ENCODE measurements around the gene MMP14.
"Not testable (repeated sequence)": the region's sequence is repeated elsewhere in the genome, so short reads cannot be mapped to it uniquely, and the experiment has no call there.

The MMP14 gene

DNA sequence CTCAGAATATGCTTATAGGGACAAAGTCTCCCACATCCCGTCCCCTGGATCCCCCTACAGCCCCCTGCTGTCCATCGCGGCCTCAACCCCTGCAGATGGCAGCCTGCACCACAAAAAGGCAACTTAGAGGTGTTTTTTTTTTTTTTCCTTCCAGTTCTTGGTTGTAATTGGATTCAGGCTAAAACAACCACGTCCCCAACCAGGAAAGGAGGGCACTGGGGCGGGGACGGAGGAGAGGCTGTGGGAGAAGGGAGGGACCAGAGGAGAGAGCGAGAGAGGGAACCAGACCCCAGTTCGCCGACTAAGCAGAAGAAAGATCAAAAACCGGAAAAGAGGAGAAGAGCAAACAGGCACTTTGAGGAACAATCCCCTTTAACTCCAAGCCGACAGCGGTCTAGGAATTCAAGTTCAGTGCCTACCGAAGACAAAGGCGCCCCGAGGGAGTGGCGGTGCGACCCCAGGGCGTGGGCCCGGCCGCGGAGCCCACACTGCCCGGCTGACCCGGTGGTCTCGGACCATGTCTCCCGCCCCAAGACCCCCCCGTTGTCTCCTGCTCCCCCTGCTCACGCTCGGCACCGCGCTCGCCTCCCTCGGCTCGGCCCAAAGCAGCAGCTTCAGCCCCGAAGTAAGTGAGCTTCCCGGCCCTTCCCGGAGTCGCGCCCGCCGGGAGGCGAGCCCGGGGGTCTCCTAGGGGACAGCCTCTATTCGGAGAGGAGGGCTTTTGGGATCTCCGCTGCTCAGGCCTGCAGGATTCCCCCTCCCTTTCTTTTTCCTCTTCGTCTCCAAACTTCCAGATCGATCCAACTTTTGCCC lies at the start of gene MMP14:
TSS of gene MMP14 (plus strand) at position 285 of the 813 bp plus-strand sequence. CDS start at position 518, 233 bp downstream.
- H3K9me3 Mint-ChIP-seq = no peaks in the 10 kb centered on the region
- H3K36me3 Mint-ChIP-seq (ENCODE audit: low read depth) = peaks cover 47% of the 10 kb centered on the region
- peak within 1 kb of the TSS; percentile 55 for H3K27ac Mint-ChIP-seq
- peaks cover 19% of the 10 kb centered on the region for H3K4me1 Mint-ChIP-seq (ENCODE audit: low read depth)
- peaks cover 21% of the 10 kb centered on the region for H3K27me3 Mint-ChIP-seq
- peak within 1 kb of the TSS; percentile 67 for H3K4me3 Mint-ChIP-seq
- DNase-seq = no peak

DNA sequence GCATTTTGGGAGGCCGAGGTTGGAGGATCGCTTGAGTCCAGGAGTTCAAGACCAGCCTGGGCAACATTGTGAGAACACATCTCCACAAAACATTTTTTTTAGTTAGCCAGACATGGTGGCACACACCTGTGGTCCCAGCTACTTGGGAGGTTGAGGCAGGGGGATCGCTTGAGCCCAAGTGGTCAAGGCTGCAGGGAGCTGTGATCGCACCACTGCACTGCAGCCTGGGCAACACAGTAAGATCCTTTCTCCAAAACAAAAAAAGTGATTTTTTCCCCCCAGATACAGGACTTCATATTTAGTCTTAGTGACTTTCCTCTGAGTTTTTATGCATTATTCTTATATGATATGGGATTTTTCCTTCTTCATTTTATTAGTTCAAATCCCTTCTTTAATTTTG lies 49.7 kb upstream of the MMP14 start:
- no peaks in the 10 kb centered on the region for H3K9me3 Mint-ChIP-seq
- no peaks in the 10 kb centered on the region for H3K27me3 Mint-ChIP-seq
- H3K4me1 Mint-ChIP-seq (ENCODE audit: low read depth) = peaks cover 5% of the 10 kb centered on the region
- no peak overlapping the region for H3K27ac Mint-ChIP-seq
- no peak overlapping the region for H3K4me3 Mint-ChIP-seq
- DNase-seq = no peak
- H3K36me3 Mint-ChIP-seq (ENCODE audit: low read depth) = no peaks in the 10 kb centered on the region

DNA sequence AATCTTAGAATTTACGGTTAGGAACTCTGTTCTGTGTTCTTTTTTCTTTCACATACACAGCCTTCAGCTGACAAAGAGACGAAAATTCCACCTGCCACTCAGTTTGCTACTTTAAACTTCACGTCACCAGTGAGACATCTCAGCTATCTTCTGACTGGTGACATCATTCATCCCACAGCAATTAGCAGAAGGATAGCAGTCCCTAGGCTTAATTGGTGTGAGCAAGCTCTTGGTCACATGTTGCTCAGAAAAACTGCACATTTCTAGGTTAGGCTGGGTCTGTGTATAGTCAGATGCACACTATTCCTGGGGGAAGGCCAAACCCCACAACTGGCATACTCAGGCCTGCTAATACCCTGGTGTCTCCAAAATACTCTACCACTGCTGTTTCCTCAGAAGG lies 45.1 kb upstream of the MMP14 start:
- H3K36me3 Mint-ChIP-seq (ENCODE audit: low read depth) = no peaks in the 10 kb centered on the region
- no peak overlapping the region for H3K4me3 Mint-ChIP-seq
- H3K27ac Mint-ChIP-seq = no peak overlapping the region
- no peak for DNase-seq
- peaks cover 5% of the 10 kb centered on the region for H3K4me1 Mint-ChIP-seq (ENCODE audit: low read depth)
- peaks cover 6% of the 10 kb centered on the region for H3K27me3 Mint-ChIP-seq
- no peaks in the 10 kb centered on the region for H3K9me3 Mint-ChIP-seq

GRCh38 chr14:22792158-22792557 lies 44.2 kb upstream of the MMP14 start:
- Mint-ChIP-seq H3K4me1 (ENCODE audit: low read depth) (peaks cover 5% of the 10 kb centered on the region), H3K36me3 (ENCODE audit: low read depth) (no peaks in the 10 kb centered on the region), H3K27me3 (peaks cover 10% of the 10 kb centered on the region), H3K9me3 (no peaks in the 10 kb centered on the region), H3K27ac (no peak overlapping the region), H3K4me3 (no peak overlapping the region)
- no peak for DNase-seq

DNA sequence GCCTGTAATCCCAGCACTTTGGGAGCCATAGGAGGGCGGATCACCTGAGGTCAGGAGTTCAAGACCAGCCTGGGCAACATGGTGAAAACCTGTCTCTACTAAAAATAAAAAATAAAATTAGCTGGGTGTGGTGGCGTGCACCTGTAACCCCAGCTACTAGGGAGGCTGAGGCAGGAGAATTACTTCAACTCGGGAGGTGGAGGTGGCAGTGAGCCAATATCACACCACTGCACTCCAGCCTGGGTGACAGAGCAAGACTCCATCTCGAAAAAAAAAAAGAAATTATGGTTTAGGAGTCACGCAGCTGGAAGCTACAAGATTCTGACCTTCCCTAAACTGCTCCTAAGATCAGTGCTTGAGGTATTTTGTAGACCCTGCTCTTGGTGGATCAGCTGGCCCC lies 42.8 kb upstream of the MMP14 start:
- not testable (repeated sequence) for H3K27ac Mint-ChIP-seq; H3K4me3 Mint-ChIP-seq; DNase-seq; H3K36me3 Mint-ChIP-seq (ENCODE audit: low read depth); H3K9me3 Mint-ChIP-seq; H3K4me1 Mint-ChIP-seq (ENCODE audit: low read depth)
- H3K27me3 Mint-ChIP-seq = peaks cover 15% of the 10 kb centered on the region

- no peak for DNase-seq
- Mint-ChIP-seq H3K27me3 (peaks cover 19% of the 10 kb centered on the region), H3K4me1 (ENCODE audit: low read depth) (peaks cover 5% of the 10 kb centered on the region), H3K4me3 (no peak overlapping the region), H3K36me3 (ENCODE audit: low read depth) (no peaks in the 10 kb centered on the region), H3K27ac (no peak overlapping the region), H3K9me3 (no peaks in the 10 kb centered on the region)
Measured at GRCh38 chr14:22793976-22794375, 42.4 kb upstream of the MMP14 start.

GRCh38 chr14:22794551-22794951 lies 41.8 kb upstream of the MMP14 start:
- H3K4me1 Mint-ChIP-seq (ENCODE audit: low read depth) = peaks cover 5% of the 10 kb centered on the region
- no peak overlapping the region for H3K4me3 Mint-ChIP-seq
- H3K27ac Mint-ChIP-seq = no peak overlapping the region

DNA sequence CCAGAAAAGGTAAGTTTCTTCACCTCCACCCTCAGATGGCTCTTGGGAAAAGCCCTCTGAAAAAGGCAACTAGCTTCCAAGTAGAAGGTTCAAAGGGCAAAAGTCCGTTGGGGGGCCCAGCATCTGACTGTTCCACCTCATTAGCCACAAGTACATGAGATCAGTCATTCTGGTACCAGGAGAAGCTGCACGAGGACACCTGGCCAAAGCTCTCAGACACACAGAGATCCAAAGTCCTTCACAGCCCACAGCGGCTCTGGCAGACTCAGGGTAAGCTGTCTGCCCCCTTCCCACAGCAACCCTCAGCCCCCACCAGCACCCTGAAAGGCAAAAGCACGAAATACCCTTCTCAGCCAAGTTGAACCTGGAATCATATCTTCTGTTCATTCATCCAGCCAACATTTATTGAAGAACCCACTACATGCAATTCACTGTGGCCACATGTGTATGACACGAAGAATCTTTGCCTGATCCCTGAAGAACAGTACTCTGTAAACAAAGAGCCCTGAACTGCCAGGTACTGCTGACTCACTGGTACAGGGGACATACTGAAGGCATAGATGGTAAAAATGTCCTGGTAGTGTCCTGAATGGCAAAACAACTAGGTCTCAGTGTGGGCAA lies 40.2 kb upstream of the MMP14 start:
- Mint-ChIP-seq H3K36me3 (ENCODE audit: low read depth) (no peaks in the 10 kb centered on the region), H3K4me1 (ENCODE audit: low read depth) (no peaks in the 10 kb centered on the region), H3K27me3 (peaks cover 31% of the 10 kb centered on the region), H3K4me3 (no peak overlapping the region), H3K9me3 (no peaks in the 10 kb centered on the region), H3K27ac (no peak overlapping the region)
- DNase-seq = no peak

More at GRCh38 chr14:22794551-22794951, 41.8 kb upstream of the MMP14 start:
- DNase-seq = no peak
- Mint-ChIP-seq H3K27me3 (peaks cover 22% of the 10 kb centered on the region), H3K36me3 (ENCODE audit: low read depth) (no peaks in the 10 kb centered on the region), H3K9me3 (no peaks in the 10 kb centered on the region)

DNA sequence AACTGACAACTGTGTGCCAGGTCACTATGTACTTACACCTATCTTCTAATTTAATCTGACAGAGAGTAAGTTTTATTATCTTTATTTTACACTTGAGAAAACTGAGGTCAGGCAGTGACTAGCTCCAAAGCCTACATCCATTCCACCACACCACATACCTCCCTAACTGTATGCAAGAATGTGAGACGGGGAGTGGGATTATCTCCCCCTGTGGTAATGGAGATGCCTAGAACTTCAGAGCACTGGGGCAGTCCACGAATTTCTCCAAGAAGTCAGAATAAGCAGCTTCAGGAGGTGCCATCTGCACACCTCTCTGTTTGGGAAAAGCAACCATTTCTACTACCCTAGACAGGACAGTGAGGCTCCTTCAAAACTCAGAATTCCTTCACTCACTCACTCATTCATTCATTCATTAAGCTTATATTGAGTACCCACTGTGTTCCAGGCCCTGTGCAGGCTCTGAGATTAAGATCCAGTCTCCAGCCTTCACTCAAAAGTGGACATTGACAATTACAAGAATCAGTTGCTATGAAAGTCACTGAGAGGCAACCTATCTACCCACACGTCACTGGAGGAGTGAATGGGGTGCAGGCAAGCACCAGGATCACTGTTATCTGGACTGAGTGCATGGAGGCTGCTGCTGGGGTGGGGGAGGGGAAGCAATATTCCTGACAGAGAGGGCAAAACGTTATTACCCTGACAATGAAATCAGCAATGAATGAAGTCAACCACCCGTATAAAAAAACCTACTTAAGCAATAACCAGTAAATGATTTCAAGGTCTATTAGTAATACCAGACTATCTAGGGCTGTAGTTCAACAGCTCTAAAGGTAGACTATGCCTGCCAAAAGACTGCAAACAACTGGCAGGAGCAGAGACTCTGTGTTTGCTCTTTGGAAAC lies 39.1 kb upstream of the MMP14 start:
- H3K4me3 Mint-ChIP-seq = no peak overlapping the region
- H3K27ac Mint-ChIP-seq = no peak overlapping the region
- no peaks in the 10 kb centered on the region for H3K4me1 Mint-ChIP-seq (ENCODE audit: low read depth)
- peaks cover 34% of the 10 kb centered on the region for H3K27me3 Mint-ChIP-seq
- no peaks in the 10 kb centered on the region for H3K36me3 Mint-ChIP-seq (ENCODE audit: low read depth)
- DNase-seq = no peak
- no peaks in the 10 kb centered on the region for H3K9me3 Mint-ChIP-seq

DNA sequence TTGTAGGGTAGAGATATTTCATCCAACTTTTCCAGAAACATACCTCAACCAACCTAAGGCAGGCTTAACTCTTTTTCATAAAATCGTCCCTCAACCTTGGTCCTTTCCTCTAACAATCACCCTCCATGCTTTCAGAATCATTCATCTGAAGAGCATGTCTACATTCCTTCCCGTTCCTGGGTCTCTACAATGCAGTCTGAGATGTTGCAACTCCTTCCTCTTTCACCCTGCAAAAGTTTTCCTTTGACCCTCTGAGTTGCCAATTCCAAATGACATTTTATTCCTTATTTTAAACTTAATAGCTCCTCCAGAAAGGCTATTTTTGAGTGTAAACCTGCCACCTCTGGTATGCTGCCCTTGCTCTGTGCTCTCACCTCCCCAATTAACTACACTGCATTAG lies 37.9 kb upstream of the MMP14 start:
- Mint-ChIP-seq H3K27ac (no peak overlapping the region), H3K9me3 (no peaks in the 10 kb centered on the region), H3K4me1 (ENCODE audit: low read depth) (no peaks in the 10 kb centered on the region), H3K4me3 (no peak overlapping the region), H3K36me3 (ENCODE audit: low read depth) (no peaks in the 10 kb centered on the region), H3K27me3 (peaks cover 34% of the 10 kb centered on the region)
- no peak for DNase-seq

DNA sequence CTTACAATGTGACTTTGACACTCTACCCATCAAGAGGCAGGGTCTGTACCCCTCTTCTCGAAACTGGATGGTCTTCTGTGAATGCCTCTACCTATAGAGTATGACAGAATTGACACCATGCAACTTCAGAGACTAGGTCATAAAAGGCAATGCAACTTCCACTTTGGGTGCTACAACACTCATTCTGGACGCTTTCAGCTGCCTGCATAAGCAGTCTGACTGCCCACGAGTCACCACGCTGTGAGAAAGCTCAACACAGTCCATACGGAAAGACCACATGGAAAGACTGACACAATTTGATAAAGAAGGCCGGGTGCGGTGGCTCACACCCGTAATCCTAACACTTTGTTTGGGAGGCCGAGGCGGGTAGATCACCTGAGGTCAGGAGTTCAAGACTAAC lies 36.0 kb upstream of the MMP14 start:
- DNase-seq = no peak
- Mint-ChIP-seq H3K27ac (no peak overlapping the region), H3K9me3 (no peaks in the 10 kb centered on the region), H3K4me3 (no peak overlapping the region), H3K27me3 (peaks cover 34% of the 10 kb centered on the region), H3K4me1 (ENCODE audit: low read depth) (no peaks in the 10 kb centered on the region), H3K36me3 (ENCODE audit: low read depth) (no peaks in the 10 kb centered on the region)

GRCh38 chr14:22801716-22802115 lies 34.7 kb upstream of the MMP14 start:
- H3K27ac Mint-ChIP-seq = no peak overlapping the region
- H3K4me1 Mint-ChIP-seq (ENCODE audit: low read depth) = no peaks in the 10 kb centered on the region
- peaks cover 25% of the 10 kb centered on the region for H3K27me3 Mint-ChIP-seq
- H3K9me3 Mint-ChIP-seq = no peaks in the 10 kb centered on the region
- DNase-seq = no peak
- no peak overlapping the region for H3K4me3 Mint-ChIP-seq
- no peaks in the 10 kb centered on the region for H3K36me3 Mint-ChIP-seq (ENCODE audit: low read depth)

GRCh38 chr14:22802860-22803686 lies 33.3 kb upstream of the MMP14 start:
- Mint-ChIP-seq H3K4me1 (ENCODE audit: low read depth) (no peaks in the 10 kb centered on the region), H3K36me3 (ENCODE audit: low read depth) (no peaks in the 10 kb centered on the region), H3K9me3 (no peaks in the 10 kb centered on the region), H3K4me3 (no peak overlapping the region), H3K27ac (no peak overlapping the region), H3K27me3 (peaks cover 20% of the 10 kb centered on the region)
- no peak for DNase-seq

GRCh38 chr14:22803687-22803974 lies 32.8 kb upstream of the MMP14 start:
- H3K36me3 Mint-ChIP-seq (ENCODE audit: low read depth) = no peaks in the 10 kb centered on the region
- peaks cover 18% of the 10 kb centered on the region for H3K27me3 Mint-ChIP-seq
- no peaks in the 10 kb centered on the region for H3K4me1 Mint-ChIP-seq (ENCODE audit: low read depth)
- no peak overlapping the region for H3K27ac Mint-ChIP-seq
- no peak for DNase-seq
- no peaks in the 10 kb centered on the region for H3K9me3 Mint-ChIP-seq
- no peak overlapping the region for H3K4me3 Mint-ChIP-seq

All from activated T-cell treated with anti-CD3 and anti-CD28 coated beads, Interleukin-2, amount 50 U/mL, for 24 hours (primary cell).